ENCODE results near the gene CTNND2. TPM values are rescaled to one million over a fixed set of nuclear protein-coding genes. Genes with fewer than 3 reads are reported as not detected.

The CTNND2 gene
- total RNA-seq, 2 experiments from 2014 or later: not detected

- Mint-ChIP-seq H3K9me3 (no peaks in the 10 kb centered on the region), H3K27ac (no peak overlapping the region), H3K36me3 (ENCODE audit: low read depth) (no peaks in the 10 kb centered on the region), H3K4me3 (no peak overlapping the region), H3K27me3 (peaks cover 41% of the 10 kb centered on the region), H3K4me1 (ENCODE audit: low read depth) (peaks cover 8% of the 10 kb centered on the region)
- TF ChIP-seq, protein P1, sequence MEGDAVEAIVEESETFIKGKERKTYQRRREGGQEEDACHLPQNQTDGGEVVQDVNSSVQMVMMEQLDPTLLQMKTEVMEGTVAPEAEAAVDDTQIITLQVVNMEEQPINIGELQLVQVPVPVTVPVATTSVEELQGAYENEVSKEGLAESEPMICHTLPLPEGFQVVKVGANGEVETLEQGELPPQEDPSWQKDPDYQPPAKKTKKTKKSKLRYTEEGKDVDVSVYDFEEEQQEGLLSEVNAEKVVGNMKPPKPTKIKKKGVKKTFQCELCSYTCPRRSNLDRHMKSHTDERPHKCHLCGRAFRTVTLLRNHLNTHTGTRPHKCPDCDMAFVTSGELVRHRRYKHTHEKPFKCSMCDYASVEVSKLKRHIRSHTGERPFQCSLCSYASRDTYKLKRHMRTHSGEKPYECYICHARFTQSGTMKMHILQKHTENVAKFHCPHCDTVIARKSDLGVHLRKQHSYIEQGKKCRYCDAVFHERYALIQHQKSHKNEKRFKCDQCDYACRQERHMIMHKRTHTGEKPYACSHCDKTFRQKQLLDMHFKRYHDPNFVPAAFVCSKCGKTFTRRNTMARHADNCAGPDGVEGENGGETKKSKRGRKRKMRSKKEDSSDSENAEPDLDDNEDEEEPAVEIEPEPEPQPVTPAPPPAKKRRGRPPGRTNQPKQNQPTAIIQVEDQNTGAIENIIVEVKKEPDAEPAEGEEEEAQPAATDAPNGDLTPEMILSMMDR (IDR thresholded peaks at IDR 0.05): no peak
- ATAC-seq: no peak
- intact Hi-C loops (cut with micrococcal nuclease): no loop called here
- no peak for DNase-seq
- CTCF ChIA-PET: no interaction called here
- POLR2A ChIA-PET: interaction anchor here (1.1 kb wide), 1 partner anchor 23 kb away, joined by 3 read pairs; no protein-coding TSS in a partner anchor
These were observed 520.6 kb downstream of the CTNND2 start for GRCh38 chr5:11383506-11384095.

DNA sequence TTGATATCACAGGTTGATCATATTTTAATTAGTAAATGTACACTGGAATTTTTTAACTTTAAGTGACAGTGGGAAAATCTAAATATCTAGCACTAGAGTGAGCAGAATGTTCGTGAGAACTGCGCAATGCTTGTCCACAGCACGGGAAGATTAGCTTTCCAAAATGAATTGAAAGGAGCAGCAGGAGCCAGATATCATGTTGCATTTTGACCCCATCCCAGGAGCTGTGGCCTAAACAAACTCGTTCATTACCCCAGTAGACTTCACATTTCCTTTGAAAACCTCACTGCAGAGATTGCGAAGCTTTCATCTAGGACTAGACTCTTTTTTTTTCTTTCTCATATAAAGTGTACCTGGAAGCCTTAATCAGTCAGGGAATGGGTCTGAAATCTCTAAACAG, 525.8 kb downstream of the CTNND2 start:
- no peak for DNase-seq
- Mint-ChIP-seq H3K27me3 (peaks cover 14% of the 10 kb centered on the region), H3K27ac (no peak overlapping the region), H3K36me3 (ENCODE audit: low read depth) (no peaks in the 10 kb centered on the region), H3K9me3 (no peaks in the 10 kb centered on the region), H3K4me3 (no peak overlapping the region), H3K4me1 (ENCODE audit: low read depth) (no peaks in the 10 kb centered on the region)
- ChIA-PET POLR2A (no interaction called here), CTCF (no interaction called here)
- intact Hi-C loops (cut with micrococcal nuclease): no loop called here
- no peak for ATAC-seq
- TF ChIP-seq, protein P1 (IDR thresholded peaks at IDR 0.05): no peak

DNA sequence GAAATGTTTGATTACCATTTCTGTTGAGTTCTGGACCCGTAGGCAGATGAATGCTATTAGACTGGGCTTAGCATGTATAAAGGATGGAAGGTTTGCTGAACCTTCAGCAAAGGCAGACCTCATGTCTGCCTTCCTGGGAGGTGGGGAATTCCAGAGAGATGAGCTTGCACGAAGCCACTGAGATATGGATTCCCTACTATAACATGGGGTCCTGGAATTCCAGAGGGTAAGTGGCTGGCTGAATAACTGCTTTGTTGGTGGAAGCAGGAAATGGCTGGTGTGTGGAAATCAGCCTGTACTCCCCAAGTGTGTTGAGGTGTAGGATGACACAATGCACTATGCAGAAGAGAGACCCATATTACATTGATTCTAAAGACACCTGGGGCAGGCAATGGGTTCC, 526.4 kb downstream of the CTNND2 start:
- no peaks in the 10 kb centered on the region for H3K4me1 Mint-ChIP-seq (ENCODE audit: low read depth)
- H3K9me3 Mint-ChIP-seq: no peaks in the 10 kb centered on the region
- ChIA-PET CTCF (no interaction called here), POLR2A (no interaction called here)
- no peak overlapping the region for H3K27ac Mint-ChIP-seq
- intact Hi-C loops (cut with micrococcal nuclease): no loop called here
- H3K4me3 Mint-ChIP-seq: no peak overlapping the region
- DNase-seq: no peak
- H3K27me3 Mint-ChIP-seq: peaks cover 9% of the 10 kb centered on the region
- H3K36me3 Mint-ChIP-seq (ENCODE audit: low read depth): no peaks in the 10 kb centered on the region
- ATAC-seq: no peak
- TF ChIP-seq, protein P1 (IDR thresholded peaks at IDR 0.05): no peak

- TF ChIP-seq, protein P1 (IDR thresholded peaks at IDR 0.05): no peak
- ChIA-PET POLR2A (no interaction called here), CTCF (no interaction called here)
- no peak overlapping the region for H3K27ac Mint-ChIP-seq
- DNase-seq: no peak
- H3K27me3 Mint-ChIP-seq: no peaks in the 10 kb centered on the region
- ATAC-seq: no peak
- no peaks in the 10 kb centered on the region for H3K36me3 Mint-ChIP-seq (ENCODE audit: low read depth)
- H3K9me3 Mint-ChIP-seq: no peaks in the 10 kb centered on the region
- no peak overlapping the region for H3K4me3 Mint-ChIP-seq
- intact Hi-C loops (cut with micrococcal nuclease): no loop called here
- H3K4me1 Mint-ChIP-seq (ENCODE audit: low read depth): no peaks in the 10 kb centered on the region
These were observed 532.1 kb downstream of the CTNND2 start for GRCh38 chr5:11372191-11372590.

- intact Hi-C loops (cut with micrococcal nuclease): no loop called here
- POLR2A ChIA-PET: no interaction called here
- no peaks in the 10 kb centered on the region for H3K9me3 Mint-ChIP-seq
These were observed 533.2 kb downstream of the CTNND2 start for GRCh38 chr5:11371021-11371420.

More at GRCh38 chr5:11371021-11371420, 533.2 kb downstream of the CTNND2 start:
- H3K4me1 Mint-ChIP-seq (ENCODE audit: low read depth): no peaks in the 10 kb centered on the region
- no peak for DNase-seq
- TF ChIP-seq, protein P1 (IDR thresholded peaks at IDR 0.05): no peak
- CTCF ChIA-PET: no interaction called here
- H3K36me3 Mint-ChIP-seq (ENCODE audit: low read depth): no peaks in the 10 kb centered on the region
- no peak overlapping the region for H3K4me3 Mint-ChIP-seq
- H3K27me3 Mint-ChIP-seq: no peaks in the 10 kb centered on the region
- H3K27ac Mint-ChIP-seq: no peak overlapping the region
- no peak for ATAC-seq

Data from activated CD8-positive, alpha-beta T cell treated with anti-CD3 and anti-CD28 coated beads for 36 hours (primary cell).